ENCODE measurements around the gene PHLDA1. TPM values are rescaled to one million over a fixed set of nuclear protein-coding genes. Genes with fewer than 3 reads are reported as not detected.

PHLDA1 gene
- total RNA-seq, 1 experiment from 2014 or later: 151 TPM

- Mint-ChIP-seq H3K27me3 (ENCODE audit: unreplicated experiment) (no peaks in the 10 kb centered on the region), H3K27ac (ENCODE audit: unreplicated experiment) (no peak overlapping the region), H3K4me3 (ENCODE audit: low read depth, unreplicated experiment) (no peak overlapping the region), H3K4me1 (ENCODE audit: low read depth, unreplicated experiment) (no peaks in the 10 kb centered on the region), H3K9me3 (ENCODE audit: low read depth, unreplicated experiment) (no peaks in the 10 kb centered on the region), H3K36me3 (ENCODE audit: insufficient read depth, unreplicated experiment) (peaks cover 54% of the 10 kb centered on the region)
- CTCF ChIA-PET: no interaction called here
- intact Hi-C loops (cut with micrococcal nuclease; ENCODE audit: unreplicated experiment): loop anchor here (10.0 kb wide), 1 partner anchor 97 kb away; no protein-coding TSS in a partner anchor
- TF ChIP-seq CTCF (IDR thresholded peaks at IDR 0.05; ENCODE audit: unreplicated experiment): no peak
- BruUV-seq (replicated peaks): no TSS peak
- no peak for DNase-seq
Measured at GRCh38 chr12:76057326-76057725, 25.8 kb upstream of the PHLDA1 start.

- Mint-ChIP-seq H3K9me3 (ENCODE audit: low read depth, unreplicated experiment) (no peaks in the 10 kb centered on the region), H3K36me3 (ENCODE audit: insufficient read depth, unreplicated experiment) (peaks cover 62% of the 10 kb centered on the region), H3K27me3 (ENCODE audit: unreplicated experiment) (no peaks in the 10 kb centered on the region), H3K27ac (ENCODE audit: unreplicated experiment) (no peak overlapping the region), H3K4me1 (ENCODE audit: low read depth, unreplicated experiment) (no peaks in the 10 kb centered on the region), H3K4me3 (ENCODE audit: low read depth, unreplicated experiment) (no peak overlapping the region)
- intact Hi-C loops (cut with micrococcal nuclease; ENCODE audit: unreplicated experiment): loop anchor here (10.0 kb wide), 1 partner anchor 99 kb away; no protein-coding TSS in a partner anchor
- no TSS peak for BruUV-seq (replicated peaks)
- CTCF ChIA-PET: interaction anchor here (0.9 kb wide), 1 partner anchor 292 kb away, joined by 3 read pairs; no protein-coding TSS in a partner anchor
- DNase-seq: no peak
- no peak for TF ChIP-seq CTCF (IDR thresholded peaks at IDR 0.05; ENCODE audit: unreplicated experiment)
Measured at GRCh38 chr12:76055393-76055792, 23.8 kb upstream of the PHLDA1 start.

GRCh38 chr12:76049575-76050251 lies 18.1 kb upstream of the PHLDA1 start:
- no peak for TF ChIP-seq CTCF (IDR thresholded peaks at IDR 0.05; ENCODE audit: unreplicated experiment)
- Mint-ChIP-seq H3K9me3 (ENCODE audit: low read depth, unreplicated experiment) (no peaks in the 10 kb centered on the region), H3K27ac (ENCODE audit: unreplicated experiment) (no peak overlapping the region), H3K36me3 (ENCODE audit: insufficient read depth, unreplicated experiment) (peaks cover 47% of the 10 kb centered on the region), H3K4me3 (ENCODE audit: low read depth, unreplicated experiment) (no peak overlapping the region), H3K27me3 (ENCODE audit: unreplicated experiment) (no peaks in the 10 kb centered on the region), H3K4me1 (ENCODE audit: low read depth, unreplicated experiment) (no peaks in the 10 kb centered on the region)
- DNase-seq: no peak
- intact Hi-C loops (cut with micrococcal nuclease; ENCODE audit: unreplicated experiment): loop anchor here (5.0 to 10.0 kb wide), 2 partner anchors 105 to 298 kb away; partner anchors contain the start of gene BBS10
- CTCF ChIA-PET: no interaction called here
- BruUV-seq (replicated peaks): no TSS peak

GRCh38 chr12:76047742-76048141 lies 16.2 kb upstream of the PHLDA1 start:
- H3K27me3 Mint-ChIP-seq (ENCODE audit: unreplicated experiment): no peaks in the 10 kb centered on the region
- H3K36me3 Mint-ChIP-seq (ENCODE audit: insufficient read depth, unreplicated experiment): peaks cover 60% of the 10 kb centered on the region
- H3K4me3 Mint-ChIP-seq (ENCODE audit: low read depth, unreplicated experiment): no peak overlapping the region
- intact Hi-C loops (cut with micrococcal nuclease; ENCODE audit: unreplicated experiment): loop anchor here (5.0 kb wide), 1 partner anchor 300 kb away; the partner anchor contains the start of gene BBS10
- H3K4me1 Mint-ChIP-seq (ENCODE audit: low read depth, unreplicated experiment): peaks cover 8% of the 10 kb centered on the region
- CTCF ChIA-PET: interaction anchor here (0.7 kb wide), 1 partner anchor 361 kb away, joined by 4 read pairs; no protein-coding TSS in a partner anchor
- no TSS peak for BruUV-seq (replicated peaks)
- H3K9me3 Mint-ChIP-seq (ENCODE audit: low read depth, unreplicated experiment): no peaks in the 10 kb centered on the region
- H3K27ac Mint-ChIP-seq (ENCODE audit: unreplicated experiment): no peak overlapping the region
- no peak for DNase-seq
- no peak for TF ChIP-seq CTCF (IDR thresholded peaks at IDR 0.05; ENCODE audit: unreplicated experiment)
